ENCODE data around the gene CAPN11.
"Not testable (repeated sequence)": the region's sequence is repeated elsewhere in the genome, so short reads cannot be mapped to it uniquely, and the experiment has no call there.

Gene CAPN11

GRCh38 chr6:44183783-44184182 is 25.2 kb downstream of the CAPN11 start:
- DNase-seq = no peak

- not testable (repeated sequence) for DNase-seq
These were observed 26.7 kb downstream of the CAPN11 start for GRCh38 chr6:44185356-44185755.

- no peak for DNase-seq
These were observed 27.5 kb downstream of the CAPN11 start for GRCh38 chr6:44185953-44186634.

- DNase-seq = no peak
These were observed 28.0 kb downstream of the CAPN11 start for GRCh38 chr6:44186635-44187025.

- no peak for DNase-seq
These were observed 30.2 kb downstream of the CAPN11 start for GRCh38 chr6:44188819-44189218.

GRCh38 chr6:44189257-44189656 is 30.6 kb downstream of the CAPN11 start:
- DNase-seq = no peak

- no peak for DNase-seq
These were observed 32.1 kb downstream of the CAPN11 start for GRCh38 chr6:44190715-44191114.

GRCh38 chr6:44192428-44193041 is 33.9 kb downstream of the CAPN11 start:
- no peak for DNase-seq

- no peak for DNase-seq
These were observed 34.8 kb downstream of the CAPN11 start for GRCh38 chr6:44193307-44193910.

GRCh38 chr6:44194326-44194725 is 35.7 kb downstream of the CAPN11 start:
- no peak for DNase-seq

GRCh38 chr6:44196351-44196750 is 37.7 kb downstream of the CAPN11 start:
- not testable (repeated sequence) for DNase-seq

- DNase-seq = no peak
These were observed 40.1 kb downstream of the CAPN11 start for GRCh38 chr6:44198684-44199083.

- no peak for DNase-seq
These were observed 41.3 kb downstream of the CAPN11 start for GRCh38 chr6:44199883-44200282.

GRCh38 chr6:44201200-44201599 is 42.6 kb downstream of the CAPN11 start:
- DNase-seq = no peak

- no peak for DNase-seq
These were observed 43.2 kb downstream of the CAPN11 start for GRCh38 chr6:44201638-44202303.

GRCh38 chr6:44202332-44202971 is 43.8 kb downstream of the CAPN11 start:
- no peak for DNase-seq

- DNase-seq = no peak
These were observed 44.5 kb downstream of the CAPN11 start for GRCh38 chr6:44202972-44203750.

- DNase-seq = no peak
These were observed 45.3 kb downstream of the CAPN11 start for GRCh38 chr6:44203955-44204354.

- no peak for DNase-seq
These were observed 49.3 kb downstream of the CAPN11 start for GRCh38 chr6:44207966-44208365.

- no peak for DNase-seq
These were observed 52.7 kb downstream of the CAPN11 start for GRCh38 chr6:44211284-44211683.

- DNase-seq = no peak
These were observed 55.7 kb downstream of the CAPN11 start for GRCh38 chr6:44214307-44214706.

GRCh38 chr6:44216677-44217331 is 58.2 kb downstream of the CAPN11 start, which contains the start of gene MYMX:
Gene MYMX, plus strand, starts transcription at chr6:44216926. Its CDS starts 546 bp downstream, at chr6:44217472.
- DNase-seq = no peak

Data from NCI-H2081 treated with DMSO at 0.1 percent for 48 hours (cell line).